ENCODE data around the gene PARP15. TPM values are rescaled to one million over a fixed set of nuclear protein-coding genes. Genes with fewer than 3 reads are reported as not detected.

PARP15 gene
- total RNA-seq (1 to 10 TPM in 1 of 7 donors, under 1 TPM in 6; 0.33 to 1.8 (median 0.46) TPM), polyA plus RNA-seq (1 to 10 TPM in 1 of 2 donors, under 1 TPM in 1; 0.24 to 2.0 TPM)
- long read RNA-seq, donor 1, result 0 reads
- long read RNA-seq, donor 2, partial matches to known transcripts, result 0 of 1 reads
- long read RNA-seq, donor 2, other reads (novel, unspliced or antisense), result 0 of 1 reads
- long read RNA-seq, donor 3, result 0 reads

DNA sequence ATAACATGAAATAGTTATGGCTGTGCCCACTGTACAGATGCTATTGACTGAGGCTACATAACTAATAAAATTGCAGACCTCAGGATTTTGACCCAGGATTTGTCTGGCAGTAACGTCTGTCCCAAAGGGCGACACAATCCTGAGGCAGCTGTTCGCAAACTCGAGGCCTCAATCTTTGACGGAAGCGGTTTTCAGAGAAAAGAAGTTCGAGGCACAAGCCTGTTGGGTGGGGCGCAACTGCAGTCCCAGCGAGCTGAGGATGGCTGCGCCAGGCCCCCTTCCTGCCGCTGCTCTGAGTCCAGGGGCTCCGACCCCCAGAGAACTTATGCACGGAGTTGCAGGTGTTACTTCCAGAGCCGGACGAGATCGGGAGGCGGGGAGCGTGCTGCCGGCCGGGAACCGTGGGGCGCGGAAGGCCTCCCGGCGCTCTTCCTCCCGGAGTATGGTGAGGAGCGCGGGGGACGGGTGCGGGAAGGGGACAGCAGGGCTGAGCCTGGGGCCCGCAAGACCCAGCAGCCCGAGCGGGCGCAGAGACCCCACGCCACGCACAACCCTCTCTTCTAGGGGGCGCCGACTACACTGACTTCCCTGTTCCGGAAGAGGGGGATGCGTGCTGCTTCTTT is at the start of gene PARP15:
PARP15 (plus strand) TSS at position 242 of the 623 bp plus-strand sequence; CDS start at position 260, 18 bp downstream.
- intact Hi-C loops (cut with DNase I), result no loop called here
- Histone ChIP-seq H3K27me3 (no peaks in the 10 kb centered on the region), H3K36me3 (no peaks in the 10 kb centered on the region), H3K9me3 (no peaks in the 10 kb centered on the region), H3K4me3 (peak within 1 kb of the TSS; percentile 46), H3K4me1 (ENCODE audit: insufficient read depth) (no peaks in the 10 kb centered on the region), H3K27ac (no peak within 1 kb of the TSS)
- DNase-seq, result peak in 3 of 5 donors; percentile 22 to 43 (median 36)
- 4 to 6% (median 4%) methylated on average over 40 of the region's 40 CpGs for WGBS, 3 donors
- TF ChIP-seq POLR2A (IDR thresholded peaks at IDR 0.05) (no peak), EP300 (IDR thresholded peaks at IDR 0.05) (no peak)
- TF ChIP-seq, protein P1, sequence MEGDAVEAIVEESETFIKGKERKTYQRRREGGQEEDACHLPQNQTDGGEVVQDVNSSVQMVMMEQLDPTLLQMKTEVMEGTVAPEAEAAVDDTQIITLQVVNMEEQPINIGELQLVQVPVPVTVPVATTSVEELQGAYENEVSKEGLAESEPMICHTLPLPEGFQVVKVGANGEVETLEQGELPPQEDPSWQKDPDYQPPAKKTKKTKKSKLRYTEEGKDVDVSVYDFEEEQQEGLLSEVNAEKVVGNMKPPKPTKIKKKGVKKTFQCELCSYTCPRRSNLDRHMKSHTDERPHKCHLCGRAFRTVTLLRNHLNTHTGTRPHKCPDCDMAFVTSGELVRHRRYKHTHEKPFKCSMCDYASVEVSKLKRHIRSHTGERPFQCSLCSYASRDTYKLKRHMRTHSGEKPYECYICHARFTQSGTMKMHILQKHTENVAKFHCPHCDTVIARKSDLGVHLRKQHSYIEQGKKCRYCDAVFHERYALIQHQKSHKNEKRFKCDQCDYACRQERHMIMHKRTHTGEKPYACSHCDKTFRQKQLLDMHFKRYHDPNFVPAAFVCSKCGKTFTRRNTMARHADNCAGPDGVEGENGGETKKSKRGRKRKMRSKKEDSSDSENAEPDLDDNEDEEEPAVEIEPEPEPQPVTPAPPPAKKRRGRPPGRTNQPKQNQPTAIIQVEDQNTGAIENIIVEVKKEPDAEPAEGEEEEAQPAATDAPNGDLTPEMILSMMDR (IDR thresholded peaks at IDR 0.05), result no peak

DNA sequence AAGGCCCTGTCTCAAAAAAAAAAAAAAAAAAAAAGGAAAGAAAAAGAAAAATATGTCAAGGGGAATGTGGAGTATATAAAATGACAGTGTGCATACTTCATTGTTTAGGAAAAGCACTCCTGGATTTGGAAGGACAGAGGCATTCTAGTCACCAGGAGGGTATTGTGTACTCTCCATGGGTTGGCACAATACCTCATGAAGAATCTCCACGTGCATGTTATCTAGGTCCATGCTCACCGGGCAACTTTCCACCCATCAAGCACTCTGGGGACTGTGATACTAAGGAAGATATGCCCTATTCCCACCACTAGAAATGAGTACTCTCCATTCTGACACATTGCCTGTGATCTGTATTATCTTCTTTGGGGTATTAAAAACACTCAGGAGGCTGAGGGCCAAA is 47.3 kb upstream of the PARP15 start:
- Histone ChIP-seq H3K9me3 (no peaks in the 10 kb centered on the region), H3K27me3 (no peaks in the 10 kb centered on the region), H3K36me3 (no peaks in the 10 kb centered on the region), H3K4me1 (ENCODE audit: insufficient read depth) (no peaks in the 10 kb centered on the region), H3K27ac (no peak overlapping the region), H3K4me3 (no peak overlapping the region)
- WGBS, 3 donors, result 63 to 73% (median 71%) methylated on average over 2 of the region's 2 CpGs
- DNase-seq, result no peak
- TF ChIP-seq POLR2A (IDR thresholded peaks at IDR 0.05), result no peak
- TF ChIP-seq, protein P1 (IDR thresholded peaks at IDR 0.05), result no peak
- TF ChIP-seq EP300 (IDR thresholded peaks at IDR 0.05), result no peak
- intact Hi-C loops (cut with DNase I), result no loop called here

GRCh38 chr3:122533480-122533879 is 44.0 kb upstream of the PARP15 start:
- no peaks in the 10 kb centered on the region for H3K9me3 ChIP-seq
- no peak overlapping the region for H3K4me3 ChIP-seq
- no peaks in the 10 kb centered on the region for H3K4me1 ChIP-seq (ENCODE audit: insufficient read depth)
- no peak for DNase-seq
- no peaks in the 10 kb centered on the region for H3K36me3 ChIP-seq
- TF ChIP-seq EP300 (IDR thresholded peaks at IDR 0.05), result no peak
- TF ChIP-seq, protein P1 (IDR thresholded peaks at IDR 0.05), result no peak
- no peak for TF ChIP-seq POLR2A (IDR thresholded peaks at IDR 0.05)
- 89 to 91% (median 89%) methylated on average over 2 of the region's 2 CpGs for WGBS, 3 donors
- intact Hi-C loops (cut with DNase I), result no loop called here
- no peaks in the 10 kb centered on the region for H3K27me3 ChIP-seq
- no peak overlapping the region for H3K27ac ChIP-seq

GRCh38 chr3:122533931-122534334 is 43.5 kb upstream of the PARP15 start:
- WGBS, 3 donors, result 71 to 94% (median 85%) methylated on average over 1 of the region's 1 CpG
- H3K27ac ChIP-seq, result no peak overlapping the region
- H3K27me3 ChIP-seq, result no peaks in the 10 kb centered on the region
- no peaks in the 10 kb centered on the region for H3K9me3 ChIP-seq
- H3K36me3 ChIP-seq, result no peaks in the 10 kb centered on the region
- H3K4me3 ChIP-seq, result no peak overlapping the region
- DNase-seq, result no peak
- intact Hi-C loops (cut with DNase I), result no loop called here
- H3K4me1 ChIP-seq (ENCODE audit: insufficient read depth), result no peaks in the 10 kb centered on the region
- TF ChIP-seq POLR2A (IDR thresholded peaks at IDR 0.05) (no peak), EP300 (IDR thresholded peaks at IDR 0.05) (no peak)
- TF ChIP-seq, protein P1 (IDR thresholded peaks at IDR 0.05), result no peak

All from ovary (tissue), 10 donors.